GM18861 (cell line): Measurements from ENCODE around the gene NEURL1.
"Not testable (repeated sequence)": the region's sequence is repeated elsewhere in the genome, so short reads cannot be mapped to it uniquely, and the experiment has no call there.

ENCODE experiments used
- ATAC-seq: cut with Tn5 transposase; IDR thresholded peaks from one replicate; pipeline ENCODE4 v1.9.1; 2021; ENCODE audit not compliant: unreplicated experiment

Gene NEURL1

DNA sequence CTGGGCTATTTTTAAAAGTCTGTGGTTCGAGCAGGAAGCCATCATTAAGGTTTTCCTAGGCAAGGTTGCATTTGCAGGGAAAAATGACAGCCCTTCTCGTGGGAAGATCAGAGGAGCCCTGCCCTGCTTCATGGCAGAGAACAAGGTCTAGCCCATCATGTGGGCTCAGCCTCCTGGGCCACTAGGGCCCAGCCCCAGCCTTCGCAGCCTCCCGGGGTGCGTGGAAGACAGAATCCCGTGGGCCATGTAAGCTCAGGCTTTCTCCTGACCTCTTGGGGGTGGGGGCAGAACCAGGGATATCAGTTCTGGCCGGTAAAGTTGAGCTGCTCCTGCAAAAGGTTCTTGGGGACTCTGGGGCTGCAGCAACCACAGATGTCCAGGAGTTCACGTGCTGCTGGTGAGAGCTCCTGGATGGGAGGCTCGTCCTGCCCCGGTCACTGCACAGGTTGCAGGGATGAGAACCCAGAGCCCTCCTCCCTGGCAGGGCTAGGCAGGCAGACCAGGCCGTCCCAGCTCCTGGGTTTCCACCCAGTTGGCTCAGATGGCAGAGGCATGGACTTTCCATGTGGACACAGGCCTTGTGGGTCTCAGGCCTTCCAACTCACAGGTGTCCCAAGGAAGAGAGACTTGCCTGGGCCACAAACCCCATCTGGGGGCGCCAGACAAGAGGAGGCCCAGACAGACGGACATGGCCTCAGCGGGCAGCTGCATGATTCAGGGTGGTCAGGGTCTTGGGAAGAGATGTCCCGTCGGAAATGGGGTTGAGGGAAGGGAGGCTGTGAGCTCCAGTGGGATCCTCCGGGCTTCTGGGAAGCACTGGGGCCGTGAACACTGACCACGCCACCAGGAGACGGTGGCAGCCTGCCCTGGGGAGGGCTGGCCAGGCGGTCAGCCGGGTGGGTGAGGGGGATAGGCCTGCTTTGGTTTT lies 126.2 kb downstream of the NEURL1 start:
- ATAC-seq: no peak

GRCh38 chr10:103620352-103620740 lies 126.8 kb downstream of the NEURL1 start:
- no peak for ATAC-seq

- no peak for ATAC-seq
These were observed 127.6 kb downstream of the NEURL1 start for GRCh38 chr10:103620891-103621782.

DNA sequence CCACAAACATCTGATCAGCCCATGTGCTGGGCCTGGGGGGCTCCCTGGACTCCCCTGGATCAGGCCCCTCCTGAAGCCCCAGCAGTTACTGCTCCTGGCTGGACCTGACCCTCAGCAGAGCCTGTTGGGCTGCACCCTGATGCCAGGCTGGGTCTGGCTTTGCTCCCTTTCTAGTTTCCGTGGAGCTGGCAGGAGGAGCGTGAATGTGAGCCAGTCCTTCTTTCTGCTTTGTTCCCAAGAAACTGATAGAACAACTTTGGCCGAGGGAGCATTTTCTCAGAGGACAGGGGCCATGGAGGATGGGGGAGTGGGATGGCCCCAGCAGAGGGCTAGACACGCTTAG lies 128.2 kb downstream of the NEURL1 start:
- ATAC-seq: no peak

DNA sequence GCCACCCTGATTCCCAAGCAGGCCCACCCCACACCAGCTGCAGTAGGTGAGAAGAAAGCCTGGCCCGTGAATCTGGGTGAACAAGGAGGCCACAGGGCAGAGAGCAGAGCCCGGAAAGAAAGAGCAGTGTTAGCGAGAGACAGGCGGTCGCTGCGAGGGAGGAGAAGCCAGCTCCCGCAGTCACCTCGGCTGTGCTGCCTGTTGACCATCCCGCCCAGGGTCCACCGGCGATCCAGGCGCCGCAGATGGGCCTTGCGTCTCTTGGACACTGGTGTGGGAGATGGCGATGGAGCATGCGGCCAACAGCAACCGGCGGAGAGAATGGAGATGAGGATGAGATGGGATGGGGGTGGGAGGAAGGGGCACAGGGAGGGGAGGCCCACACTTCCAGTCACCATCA lies 128.8 kb downstream of the NEURL1 start:
- ATAC-seq: no peak

DNA sequence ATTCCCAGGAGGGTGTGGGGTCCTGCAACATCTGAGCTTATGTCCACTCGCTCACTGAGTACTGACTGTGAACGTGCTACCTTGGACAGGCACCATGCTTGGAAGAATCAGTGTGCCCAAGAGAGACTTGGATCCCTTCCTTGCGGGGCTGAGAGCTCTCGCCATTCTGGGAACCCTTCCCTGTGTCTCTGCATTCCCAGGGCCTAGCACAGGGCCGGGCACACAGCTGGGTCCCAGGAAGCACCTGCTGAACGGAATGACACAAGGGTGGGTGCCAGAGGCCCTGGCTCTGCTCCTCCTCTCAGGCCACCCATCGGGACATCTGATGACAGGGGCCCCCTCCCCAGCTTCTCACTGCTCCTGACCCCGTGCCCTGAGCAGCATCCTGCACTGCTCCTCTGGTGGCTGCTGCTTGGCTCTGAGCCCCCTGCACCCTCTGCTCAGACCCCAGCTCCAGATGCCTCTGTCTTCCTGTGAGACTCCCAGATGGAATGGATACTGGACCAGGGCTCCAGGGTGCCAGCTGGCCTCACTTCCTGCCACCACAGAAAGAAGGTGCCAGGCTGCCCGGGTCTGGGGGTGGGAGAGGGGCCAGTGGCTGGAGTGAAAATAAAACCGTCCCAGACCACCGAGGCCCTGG lies 129.6 kb downstream of the NEURL1 start:
- no peak for ATAC-seq

GRCh38 chr10:103626178-103626577 lies 132.7 kb downstream of the NEURL1 start:
- no peak for ATAC-seq

- no peak for ATAC-seq
These were observed 133.8 kb downstream of the NEURL1 start for GRCh38 chr10:103627111-103627892.

GRCh38 chr10:103627893-103628292 lies 134.4 kb downstream of the NEURL1 start:
- no peak for ATAC-seq

- no peak for ATAC-seq
These were observed 136.1 kb downstream of the NEURL1 start for GRCh38 chr10:103629581-103629980.

DNA sequence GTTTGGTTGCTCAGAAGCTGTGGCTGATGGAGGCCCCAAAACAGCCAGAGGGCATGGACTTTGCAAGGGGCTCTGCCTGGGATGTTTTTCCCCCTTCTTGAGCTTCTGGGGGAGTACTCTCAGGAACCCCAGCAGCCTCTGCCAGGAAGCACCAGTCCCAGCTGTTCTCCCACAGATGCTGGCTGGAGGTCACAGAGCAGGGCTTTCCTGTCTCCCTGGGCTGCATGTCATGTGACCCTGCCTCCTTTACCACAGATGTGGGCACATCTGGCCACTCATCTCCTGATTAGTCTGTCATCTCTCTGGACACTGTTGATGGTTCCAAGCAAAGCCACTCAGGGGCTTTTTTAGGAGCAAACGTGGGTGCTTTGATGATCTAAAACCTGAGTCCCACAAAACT lies 136.7 kb downstream of the NEURL1 start:
- ATAC-seq: no peak

DNA sequence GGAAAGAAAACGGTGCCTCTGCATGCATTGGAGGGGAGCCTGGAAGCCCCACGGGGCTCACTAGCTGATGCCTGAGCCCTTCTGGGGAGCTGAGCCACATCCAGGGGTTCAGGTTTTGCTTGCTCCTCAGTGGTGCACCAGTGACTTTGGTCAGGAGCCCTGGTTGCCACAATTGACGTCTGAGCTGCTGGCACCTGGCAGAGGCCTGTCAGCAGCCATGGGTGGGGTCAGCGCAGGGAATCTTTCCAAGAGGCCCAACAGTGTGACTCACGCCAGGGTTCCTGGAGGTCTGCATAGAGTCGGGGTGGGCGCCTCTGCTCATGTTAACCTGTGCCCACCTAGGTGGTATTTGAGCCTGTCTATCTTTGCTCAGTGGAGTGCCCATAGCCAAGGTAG lies 138.7 kb downstream of the NEURL1 start:
- no peak for ATAC-seq

DNA sequence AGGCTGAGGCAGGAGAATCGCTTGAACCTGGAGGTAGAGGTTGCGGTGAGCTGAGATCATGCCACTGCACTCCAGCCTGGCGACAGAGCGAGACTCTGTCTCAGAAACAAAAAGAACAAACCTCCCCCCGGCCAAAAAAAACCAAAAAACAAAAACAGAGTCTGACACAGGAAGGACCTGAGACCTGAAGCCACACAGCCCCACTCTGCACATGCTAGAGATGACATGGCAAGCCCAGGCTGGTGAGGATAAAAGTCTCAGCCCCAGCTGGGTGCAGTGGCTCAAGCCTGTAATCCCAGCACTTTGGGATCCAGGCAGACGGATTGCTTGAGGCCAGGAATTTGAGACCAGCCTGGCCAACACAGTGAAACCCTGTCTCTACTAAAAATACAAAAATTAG lies 139.4 kb downstream of the NEURL1 start:
- not testable (repeated sequence) for ATAC-seq

- no peak for ATAC-seq
These were observed 140.3 kb downstream of the NEURL1 start for GRCh38 chr10:103633846-103634245.

GRCh38 chr10:103635580-103635979 lies 142.1 kb downstream of the NEURL1 start:
- no peak for ATAC-seq

DNA sequence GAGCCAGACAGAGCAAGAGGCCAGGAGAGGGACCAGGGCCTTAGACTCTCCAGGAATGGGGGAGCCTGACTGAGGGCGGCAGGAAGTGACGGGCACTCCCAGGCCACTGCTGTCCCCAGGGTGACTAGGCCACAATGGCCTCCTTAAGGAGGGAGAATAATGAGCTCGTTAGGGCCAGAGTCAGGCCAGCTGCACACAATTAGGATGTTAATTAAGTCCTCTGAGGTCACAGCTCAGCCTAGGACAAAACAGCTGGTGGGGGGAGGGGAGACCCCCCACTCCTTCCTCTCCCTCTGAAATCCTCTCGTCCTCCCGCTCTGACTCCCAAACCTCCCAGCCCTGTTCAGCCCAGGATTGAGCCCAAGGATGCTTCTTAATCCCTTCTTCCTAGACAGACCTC lies 143.0 kb downstream of the NEURL1 start:
- no peak for ATAC-seq

GRCh38 chr10:103637011-103637410 lies 143.5 kb downstream of the NEURL1 start:
- no peak for ATAC-seq

- ATAC-seq: no peak
These were observed 144.5 kb downstream of the NEURL1 start for GRCh38 chr10:103637927-103638557.

- no peak for ATAC-seq
These were observed 145.4 kb downstream of the NEURL1 start for GRCh38 chr10:103638948-103639347.

- ATAC-seq: no peak
These were observed 147.1 kb downstream of the NEURL1 start for GRCh38 chr10:103640436-103641181.
